K562 (cell line): ENCODE measurements around the gene PKDREJ.

Experiments used
- CTCF ChIP-seq, 3 experiments: IDR thresholded peaks in 2 of 3; conservative IDR thresholded peaks in 1 of 3; 2 replicates each; pipeline ENCODE4 v1.5.1; 2011 to 2012; ENCODE audit warnings: low read length in 3 of 3, mild to moderate bottlenecking in 3 of 3, control low read depth in 2 of 3, improper control_type of control experiment in 1 of 3, inconsistent platforms in 1 of 3, low read depth in 1 of 3, mixed read lengths in 1 of 3, moderate library complexity in 1 of 3; ENCODE audit not compliant: insufficient read depth in 2 of 3
- FOXK1 ChIP-seq: sonication (generic); formaldehyde crosslinking; IDR thresholded peaks from 2 replicates; pipeline ENCODE4 v1.8.0; 2022; ENCODE audit warnings: missing genetic modification reagents, mild to moderate bottlenecking, borderline replicate concordance
- HDAC2 ChIP-seq: fragments of 450-650 bp; IDR thresholded peaks from 2 replicates; pipeline ENCODE4 v1.6.1; 2016; ENCODE audit warnings: mild to moderate bottlenecking

- TF ChIP-seq HDAC2 (no peak), CTCF (IDR thresholded peaks at IDR 0.05 in 2 of 3, conservative IDR thresholded peaks at IDR 0.05 in 1 of 3; ENCODE audit: insufficient read depth in 2 of 3, low read depth in 1 of 3, low read length in 3 of 3) (no peak), FOXK1 (CRISPR knock-in tag) (no peak)
Measured at GRCh38 chr22:46239261-46240048, 23.7 kb downstream of the PKDREJ start.
